GM19240 (cell line): Measurements from ENCODE around the gene COL20A1.

Experiments used
- DNase-seq: peaks from one replicate; pipeline ENCODE4 v3.0.0; 2011; ENCODE audit warnings: low spot score; ENCODE audit not compliant: insufficient read length

COL20A1 gene

DNA sequence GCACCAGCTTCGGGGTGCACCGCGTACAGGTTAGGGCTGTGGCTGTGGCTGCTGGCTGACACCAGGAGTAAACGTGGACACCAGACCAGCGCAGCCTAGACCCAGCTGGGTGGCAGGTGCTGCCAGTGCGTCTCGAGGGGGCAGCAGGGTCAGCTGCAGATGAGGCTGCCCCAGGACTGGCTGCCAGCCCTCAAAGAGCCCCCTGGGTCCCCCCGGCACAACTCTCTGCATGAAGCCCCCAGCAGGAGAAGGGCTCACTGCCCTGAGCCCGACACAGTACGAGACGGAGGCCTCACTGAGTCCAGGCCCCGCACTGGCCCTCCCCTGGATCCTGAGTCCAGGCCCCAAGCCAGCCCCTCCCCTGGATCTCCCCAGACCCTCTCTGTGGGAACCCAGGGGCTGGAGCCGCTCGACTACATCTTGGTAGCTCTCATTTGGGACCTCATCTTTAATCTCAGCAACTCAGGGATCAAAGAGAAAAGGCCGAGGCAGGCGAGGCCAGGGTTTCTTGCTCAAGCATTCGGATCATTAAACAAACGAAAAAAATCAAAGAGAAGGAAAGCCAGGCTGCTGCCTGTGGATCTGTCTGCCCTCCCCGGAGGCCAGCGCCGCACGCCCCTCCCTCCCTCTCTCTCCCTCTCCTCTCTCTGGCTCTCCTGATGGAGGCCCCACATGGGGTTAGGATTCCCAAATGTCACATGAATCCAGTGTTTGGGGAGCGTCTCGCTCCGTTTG lies 31.8 kb upstream of the COL20A1 start:
- no peak for DNase-seq

DNA sequence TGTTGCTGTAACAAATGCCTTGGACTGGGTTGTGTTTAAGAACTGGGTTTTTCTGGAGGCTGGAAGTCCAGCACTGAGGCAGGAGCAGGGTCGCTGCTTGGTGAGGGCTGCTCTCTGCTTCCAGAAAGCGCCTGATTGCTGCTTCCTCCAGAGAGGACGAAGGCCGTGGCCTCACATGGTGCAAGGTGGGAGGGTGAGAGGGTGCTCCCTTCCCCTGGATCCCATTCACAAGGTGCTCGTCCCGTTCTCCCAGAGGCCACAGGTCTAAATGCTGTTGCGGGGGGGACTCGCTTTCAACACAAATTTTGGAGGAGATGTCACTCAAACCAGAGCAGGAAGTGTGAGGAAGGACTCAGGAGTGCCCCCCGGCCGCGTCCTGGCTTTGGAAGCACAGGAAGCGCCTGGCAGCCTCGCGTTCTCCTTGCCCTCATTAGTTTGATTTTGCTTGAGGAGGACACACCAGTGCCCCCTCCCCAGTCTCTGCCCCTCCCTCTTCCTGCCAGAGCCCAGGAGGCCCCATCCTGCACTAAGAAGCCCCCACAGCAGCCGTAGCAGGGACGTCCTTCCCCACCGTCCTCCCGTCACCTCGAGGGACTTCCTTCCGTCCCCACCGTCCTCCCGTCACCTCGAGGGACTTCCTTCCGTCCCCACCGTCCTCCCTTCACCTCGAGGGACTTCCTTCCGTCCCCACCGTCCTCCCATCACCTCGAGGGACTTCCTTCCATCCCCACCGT lies 31.0 kb upstream of the COL20A1 start:
- no peak for DNase-seq

DNA sequence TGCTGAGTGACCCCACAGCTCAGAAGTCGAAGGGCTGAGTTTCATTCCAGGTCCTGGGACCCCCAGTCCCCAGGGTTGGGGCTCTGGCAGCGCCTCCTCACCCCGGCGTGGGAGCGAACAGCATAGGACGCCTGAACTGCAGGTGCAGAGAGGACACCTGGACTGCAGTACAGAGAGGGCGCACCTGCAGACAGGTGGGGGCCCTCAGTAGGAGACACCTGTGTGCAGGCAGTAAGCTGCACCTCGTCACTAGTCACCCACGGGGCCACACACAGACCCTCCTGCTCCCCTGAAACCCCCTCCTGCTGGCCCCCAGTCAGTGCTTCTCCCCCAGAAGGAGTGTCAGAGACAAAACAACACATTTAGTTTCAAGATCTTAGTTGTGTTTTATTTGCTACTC lies 30.1 kb upstream of the COL20A1 start:
- DNase-seq, result no peak

DNA sequence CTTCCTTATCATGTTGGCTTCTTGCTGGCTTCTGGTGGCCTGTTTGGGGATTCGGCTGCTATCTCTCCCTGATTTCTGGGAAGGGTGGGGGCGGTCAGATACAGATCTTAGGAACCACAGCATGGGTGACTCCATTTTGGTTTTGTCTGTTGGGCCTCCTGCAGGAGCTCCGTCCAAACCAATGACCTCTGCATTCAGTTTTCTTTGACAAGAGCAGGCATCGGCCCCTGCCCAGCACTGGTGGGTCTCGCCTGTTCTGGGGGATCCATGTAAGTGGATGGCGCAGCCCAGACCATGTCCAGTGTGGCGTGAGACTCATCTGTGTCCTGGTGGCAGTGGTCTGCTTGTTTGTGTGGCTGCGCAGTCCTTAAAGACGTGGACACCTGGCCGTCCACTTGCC lies 29.0 kb upstream of the COL20A1 start:
- no peak for DNase-seq

DNA sequence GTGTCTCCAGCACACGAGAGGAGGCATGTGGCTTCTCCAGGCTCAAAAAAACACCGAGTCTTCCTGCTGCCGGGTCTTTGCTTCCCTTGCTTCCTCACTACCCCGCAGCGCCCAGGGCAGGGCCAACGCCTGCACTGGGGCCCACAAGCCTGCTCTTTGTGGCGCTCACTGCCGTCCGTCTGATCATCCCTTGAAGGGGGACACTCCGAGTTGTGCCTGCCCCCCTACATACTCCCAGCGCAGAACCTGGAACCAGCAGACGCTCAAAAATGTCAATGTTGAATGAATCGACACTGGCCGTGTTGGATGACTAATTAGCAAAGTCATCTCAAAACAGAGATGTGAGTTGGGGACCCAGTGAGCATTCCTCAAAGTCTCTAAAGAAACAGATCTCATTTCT lies 28.5 kb upstream of the COL20A1 start:
- no peak for DNase-seq

DNA sequence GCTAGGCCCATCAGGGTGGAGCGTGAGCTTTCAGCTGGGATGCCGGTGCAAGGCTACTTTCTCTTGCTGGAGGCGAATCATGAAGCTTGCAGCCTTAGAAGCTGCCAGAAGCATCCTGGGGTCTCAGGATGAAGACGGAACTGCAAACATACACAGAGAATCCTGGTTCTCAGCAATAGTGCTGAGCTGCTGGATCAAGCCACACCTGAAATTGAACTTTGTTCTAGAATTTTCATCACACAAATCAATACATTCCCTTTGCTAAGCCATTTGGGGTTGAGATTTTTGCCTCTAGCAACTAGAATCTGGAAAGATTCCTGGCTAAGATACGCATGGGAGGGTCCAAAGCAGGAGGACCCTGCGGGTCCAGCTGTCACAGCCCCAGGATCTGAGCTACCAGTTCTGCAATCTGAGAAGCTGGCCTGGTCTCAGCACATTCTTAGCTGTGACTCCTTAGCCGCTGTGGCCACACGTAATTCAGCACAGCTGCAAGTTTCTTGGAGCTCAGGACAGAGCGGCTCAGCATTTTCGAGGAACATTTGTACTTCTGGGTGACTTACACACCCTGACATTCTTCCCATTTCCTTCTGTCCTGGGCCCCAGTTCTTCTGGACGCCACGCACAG lies 27.0 kb upstream of the COL20A1 start:
- DNase-seq, result no peak

DNA sequence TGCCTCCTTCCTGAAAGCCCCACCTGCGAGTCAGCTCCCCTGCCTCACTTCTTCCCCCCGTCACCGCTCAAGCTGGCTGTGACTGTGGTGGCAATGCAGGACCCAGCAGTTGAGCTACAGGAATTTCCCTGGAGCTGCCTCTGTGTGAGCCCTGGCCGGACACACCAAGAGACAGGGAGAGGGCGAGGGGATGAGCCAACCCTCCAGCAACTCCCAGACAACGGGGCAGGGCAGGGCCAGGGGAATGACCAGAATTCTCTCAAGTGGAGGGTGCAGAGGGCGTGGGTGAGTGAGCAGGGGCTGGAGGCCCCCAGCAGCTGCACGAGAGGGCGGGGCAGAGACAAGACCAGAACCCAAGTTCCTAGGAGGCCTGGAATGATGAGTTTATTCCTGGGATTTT lies 25.3 kb upstream of the COL20A1 start:
- no peak for DNase-seq

DNA sequence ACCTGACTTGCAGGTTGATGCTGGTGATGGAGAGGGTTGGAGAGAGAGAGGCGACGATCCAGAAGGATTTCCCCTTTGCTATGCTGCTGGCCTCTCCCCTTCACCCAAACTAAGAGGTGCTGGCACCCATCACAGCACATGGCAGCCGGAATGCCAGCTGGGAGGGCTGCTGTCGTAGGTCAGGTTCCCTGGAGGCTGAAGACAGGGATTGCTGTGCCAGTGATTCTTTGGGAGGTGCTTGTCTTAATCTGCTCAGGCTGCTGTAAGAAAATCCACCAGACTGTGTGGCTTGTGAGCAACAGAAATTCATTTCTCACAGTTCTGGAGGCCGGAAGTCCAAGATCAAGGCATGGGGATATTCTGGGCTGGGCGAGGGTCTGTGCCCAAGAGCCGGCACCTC lies 24.7 kb upstream of the COL20A1 start:
- DNase-seq, result no peak

DNA sequence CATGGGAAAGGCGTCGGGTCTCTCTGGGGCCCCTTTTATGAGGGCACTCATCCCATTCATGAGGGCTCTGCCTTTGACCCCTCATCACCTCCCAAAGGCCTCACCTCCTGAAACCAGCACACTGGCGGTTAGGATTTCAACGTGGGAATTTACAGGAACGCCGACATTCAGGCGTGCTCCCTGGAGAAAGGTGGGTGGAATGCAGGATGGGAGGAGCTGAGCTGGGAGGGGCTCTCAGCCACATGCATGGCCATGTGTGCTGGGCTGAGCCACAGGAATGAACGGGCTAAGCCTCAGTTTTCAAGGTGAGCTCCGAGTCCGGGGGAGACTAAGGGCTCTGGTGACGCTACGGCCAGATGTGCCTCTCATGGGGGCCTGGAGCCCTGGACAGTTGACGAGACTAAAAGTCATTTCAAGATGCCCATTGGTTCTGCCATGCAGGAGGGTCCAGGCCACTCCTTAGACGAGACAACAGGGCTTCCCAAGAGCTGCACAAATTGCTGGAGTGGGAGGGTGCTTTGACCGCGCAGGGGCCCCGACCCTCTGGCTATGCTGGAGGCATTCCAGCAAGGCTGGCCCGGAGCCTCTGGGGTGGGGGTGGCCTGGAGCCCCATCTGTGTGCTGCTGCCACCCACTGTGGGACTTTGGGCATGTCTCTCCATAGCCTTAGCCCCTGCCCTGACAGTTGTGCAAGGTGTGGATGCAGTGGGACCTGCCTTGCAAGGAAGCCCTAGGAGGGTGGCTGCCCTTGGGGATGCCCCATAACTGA lies 24.1 kb upstream of the COL20A1 start:
- DNase-seq, result no peak

DNA sequence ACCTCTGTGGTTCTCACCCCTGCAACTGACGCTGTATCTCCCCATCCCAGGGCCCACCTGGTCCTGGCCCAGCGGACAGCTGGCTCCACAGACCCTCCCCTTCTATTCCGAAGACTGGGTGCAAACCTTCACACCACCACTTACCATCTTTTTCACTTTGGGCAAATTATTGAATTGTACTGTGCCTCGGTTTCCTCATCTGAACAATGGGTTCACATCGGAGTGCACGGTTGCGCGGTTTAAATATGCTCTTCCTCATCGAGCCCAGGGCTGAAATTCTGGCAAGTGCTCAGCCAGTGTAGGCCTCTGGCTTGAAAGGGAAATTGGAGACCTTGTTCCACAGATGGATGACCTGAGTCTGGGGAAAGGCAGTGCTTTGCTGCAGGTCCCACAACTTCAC lies 23.3 kb upstream of the COL20A1 start:
- DNase-seq, result no peak

DNA sequence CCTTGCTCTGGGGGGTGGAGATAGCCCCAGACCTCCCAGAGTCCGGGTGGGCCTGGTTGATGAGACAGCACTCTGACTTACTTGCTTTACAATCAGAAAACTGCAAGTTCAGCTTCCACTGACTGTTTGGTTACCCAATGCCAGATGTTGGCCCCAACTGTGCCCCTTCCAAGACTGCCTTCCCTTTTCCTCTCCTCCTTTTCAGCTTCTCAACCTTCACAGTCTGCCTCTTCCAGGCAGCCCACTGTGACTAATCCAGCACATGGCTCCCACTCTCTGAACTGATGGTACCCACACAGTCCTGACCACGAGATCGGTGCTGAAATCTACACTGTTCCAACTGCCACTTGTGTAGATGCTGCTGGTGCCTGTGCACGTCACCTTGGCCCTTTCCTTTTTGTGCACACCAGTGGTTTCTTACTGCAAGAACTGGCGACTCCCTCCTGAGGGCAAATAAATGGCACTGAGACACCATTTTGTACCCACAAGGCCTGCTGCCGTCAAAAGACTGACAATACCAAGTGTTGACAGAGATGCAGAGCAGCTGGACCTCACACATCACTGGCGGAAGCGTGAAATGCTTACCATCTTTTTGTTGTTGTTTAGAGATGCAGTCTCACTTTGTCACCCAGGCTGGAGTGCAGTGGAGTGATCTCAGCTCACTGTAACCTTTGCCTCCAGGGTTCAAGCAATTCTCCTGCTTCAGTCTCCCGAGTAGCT lies 22.2 kb upstream of the COL20A1 start:
- no peak for DNase-seq

DNA sequence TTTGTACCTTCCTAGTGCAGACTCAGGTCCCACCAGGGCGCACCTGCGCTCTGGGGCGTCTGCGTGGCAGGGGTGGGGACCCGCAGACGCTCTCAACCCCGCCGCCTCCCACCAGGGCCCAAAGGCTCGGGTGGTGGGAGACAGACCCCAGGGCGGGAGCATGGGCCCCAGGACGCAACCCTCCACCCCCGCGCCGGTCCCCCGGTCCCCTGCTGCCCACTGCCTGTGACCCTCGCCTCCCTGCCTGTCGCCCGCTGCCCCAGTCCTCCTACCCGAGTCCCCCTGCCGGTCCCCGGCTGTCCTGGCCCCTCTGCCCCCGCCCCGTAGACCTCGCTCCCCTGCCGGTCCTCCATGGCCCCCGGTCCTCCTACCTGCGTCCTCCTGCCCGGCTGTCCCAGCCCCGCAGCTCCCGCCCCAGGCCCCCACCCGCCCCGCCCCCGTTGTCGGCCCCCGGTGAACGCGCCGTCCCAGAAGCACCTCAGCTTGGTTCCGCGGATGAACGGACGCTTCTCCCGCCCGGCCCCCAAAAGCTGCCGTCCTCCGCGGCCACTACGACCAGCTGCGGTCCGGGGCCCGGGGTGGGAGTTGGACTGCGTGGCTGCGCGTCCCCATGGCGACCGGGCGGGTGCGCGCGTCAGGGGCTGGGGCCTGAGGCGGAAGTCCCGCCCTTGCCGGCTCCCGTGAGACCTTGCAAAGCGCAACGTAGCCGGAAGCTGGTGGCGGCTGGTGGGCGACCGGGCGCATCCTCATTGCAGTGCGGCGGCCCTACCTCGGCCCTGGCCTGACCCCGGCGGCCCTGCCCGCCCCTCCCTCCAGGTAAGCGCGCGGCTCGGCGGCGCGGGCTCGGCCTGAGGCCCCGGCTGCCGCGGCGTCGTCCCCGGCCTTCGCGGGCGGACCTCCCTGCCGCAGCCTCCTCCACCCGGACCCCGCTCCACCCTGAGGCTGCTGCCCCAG lies 20.6 kb upstream of the COL20A1 start, which contains the start of gene ARFGAP1:
ARFGAP1 (plus strand) TSS at position 709 of the 954 bp plus-strand sequence. CDS start 2,768 bp downstream, outside the sequence.
- peak; percentile 99 for DNase-seq

DNA sequence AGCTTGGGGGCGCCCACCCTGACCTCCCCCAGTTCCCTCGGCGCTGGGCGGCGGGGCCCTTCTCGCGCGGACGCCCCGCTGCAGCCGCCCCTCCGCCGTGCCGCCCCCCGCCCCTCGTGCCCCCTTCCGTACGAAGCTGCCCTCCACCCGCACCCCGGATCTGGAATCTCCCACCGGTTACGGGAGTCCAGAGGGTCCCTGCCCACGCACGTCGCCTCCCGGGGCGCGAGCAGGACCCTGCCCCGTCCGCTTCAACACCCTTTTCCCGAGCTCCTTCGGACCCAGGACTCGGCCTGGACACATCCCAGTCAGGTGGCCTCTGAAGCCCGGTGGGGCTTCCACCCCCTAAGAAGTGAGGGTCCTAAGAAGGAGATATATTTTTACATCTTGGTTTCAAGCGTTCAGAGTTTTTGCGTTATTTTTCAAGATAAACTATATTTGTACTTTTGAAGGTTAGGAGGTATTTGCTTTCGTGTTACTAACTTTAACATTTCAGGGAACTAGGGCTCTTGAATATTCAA lies 19.9 kb upstream of the COL20A1 start:
- DNase-seq, result no peak

DNA sequence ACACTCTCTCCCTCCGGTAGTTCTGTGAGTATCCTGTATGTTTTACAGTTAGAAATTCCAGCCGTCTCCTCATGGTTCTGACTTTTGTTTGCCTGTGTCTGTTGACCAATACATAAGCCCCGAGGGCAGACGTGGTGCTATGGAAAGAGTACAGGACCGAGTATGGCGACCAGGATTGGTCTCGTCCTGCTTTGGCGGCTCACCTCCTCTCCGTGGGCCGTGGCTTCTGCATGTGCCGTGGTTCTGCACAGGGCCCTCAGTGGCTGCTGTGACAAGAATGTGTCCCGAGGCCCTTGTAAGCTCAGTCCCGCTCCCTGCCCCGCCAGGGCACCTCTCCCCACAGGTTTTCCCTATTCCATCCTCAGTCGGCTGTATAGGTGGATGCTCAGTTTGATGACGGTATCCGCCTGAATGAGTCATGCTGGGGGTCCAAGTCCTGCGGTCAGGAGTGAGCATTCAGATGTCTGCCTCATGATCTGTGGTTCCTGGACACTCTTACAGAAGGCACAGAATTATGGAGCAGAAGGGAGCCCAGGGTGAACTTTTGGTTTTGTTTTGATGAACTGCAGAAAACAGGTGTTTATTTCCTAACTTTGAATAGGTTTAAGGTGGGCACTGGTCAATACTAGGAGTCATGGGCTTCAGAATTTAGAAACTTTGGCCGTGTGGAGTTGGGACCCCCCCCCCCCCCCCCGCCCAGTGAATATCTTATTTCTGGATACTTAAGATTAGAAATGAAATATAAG lies 19.2 kb upstream of the COL20A1 start:
- DNase-seq, result no peak

DNA sequence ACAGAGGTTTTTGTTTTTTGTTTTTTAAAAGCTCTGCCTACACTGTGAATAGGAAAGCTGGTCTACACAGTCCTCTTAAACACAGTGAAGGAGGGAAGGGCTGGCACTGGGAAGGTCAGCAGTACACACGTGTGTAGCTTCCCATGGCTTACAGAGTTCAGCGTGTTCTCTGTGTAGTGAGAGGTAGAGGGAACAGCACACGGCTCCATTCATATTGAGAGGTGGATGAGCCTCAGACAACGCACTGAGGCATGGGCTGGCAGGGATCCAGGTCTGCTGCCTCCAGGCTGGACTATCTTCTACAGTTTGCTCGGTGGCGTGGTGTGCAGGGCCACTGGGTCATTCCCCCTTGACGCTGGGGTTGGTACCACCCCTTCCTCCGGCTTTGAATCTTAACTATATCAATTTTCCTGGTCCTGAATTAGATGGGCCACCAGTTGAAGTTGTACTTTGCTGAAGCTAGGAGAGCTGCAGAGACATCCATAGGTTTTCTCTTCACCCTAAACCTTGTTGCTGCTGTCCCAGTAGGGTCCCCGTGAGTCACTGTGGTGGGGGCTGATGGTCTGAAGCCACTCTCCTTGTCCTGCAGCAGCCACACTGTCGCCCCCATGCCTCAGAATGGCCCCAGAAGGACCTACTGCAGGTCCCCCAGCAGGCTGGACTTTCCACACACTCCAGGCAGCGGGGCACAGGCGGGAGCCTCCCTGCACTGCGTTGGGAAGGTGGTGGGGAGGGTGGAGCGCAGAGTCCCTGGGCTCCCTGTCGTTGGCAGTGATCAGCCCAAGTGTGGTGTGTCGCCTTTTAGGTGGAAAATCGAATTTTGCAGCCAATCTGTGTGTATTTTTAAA lies 18.4 kb upstream of the COL20A1 start:
- no peak for DNase-seq

DNA sequence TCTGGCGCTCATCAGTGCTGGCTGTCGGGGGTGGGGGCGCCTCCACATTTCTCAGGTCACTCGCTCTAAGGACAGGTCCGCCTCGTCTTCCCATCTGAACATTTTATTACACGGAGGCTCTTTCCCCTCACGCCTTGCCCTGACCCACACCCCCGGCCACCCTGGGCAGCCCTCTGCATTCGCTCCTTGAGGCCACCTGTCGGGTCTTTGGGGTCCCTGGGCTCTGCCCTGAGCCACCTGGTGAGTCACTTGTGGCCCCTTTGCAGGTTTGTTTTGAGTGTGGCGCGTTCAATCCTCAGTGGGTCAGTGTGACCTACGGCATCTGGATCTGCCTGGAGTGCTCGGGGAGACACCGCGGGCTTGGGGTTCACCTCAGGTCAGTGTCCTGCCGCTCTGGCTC lies 17.2 kb upstream of the COL20A1 start:
- DNase-seq, result no peak

DNA sequence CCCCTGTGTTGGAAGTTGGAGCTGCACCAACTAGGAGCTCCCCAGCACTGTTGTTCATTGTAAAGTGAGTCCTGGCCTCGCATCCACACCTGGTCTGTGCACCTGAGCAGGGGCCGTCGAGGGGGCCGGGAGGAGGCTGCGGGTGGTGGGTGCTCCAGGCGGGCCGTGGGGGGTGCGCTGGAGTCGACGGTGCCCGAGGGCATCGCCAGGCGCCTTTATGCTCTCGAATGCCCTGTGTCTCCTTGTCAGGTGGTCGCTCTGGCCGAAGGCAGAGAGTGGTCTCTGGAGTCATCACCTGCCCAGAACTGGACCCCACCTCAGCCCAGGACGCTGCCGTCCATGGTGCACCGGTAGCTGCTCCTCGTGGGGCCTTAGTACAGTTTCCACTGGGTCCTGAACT lies 16.0 kb upstream of the COL20A1 start:
- DNase-seq, result no peak
